HUES6 (cell line): ENCODE data around the gene KMT2B.

Source experiments
- H3K27ac ChIP-seq: 2 replicates; pipeline ENCODE4 v1.7.0; 2013; ENCODE audit warnings: low read depth, mild to moderate bottlenecking, low read length, inconsistent platforms
- H3K27me3 ChIP-seq: 2 replicates; pipeline ENCODE4 v1.6.1; 2013; ENCODE audit warnings: low read length; ENCODE audit not compliant: control insufficient read depth, insufficient read depth
- H3K36me3 ChIP-seq: 2 replicates; pipeline ENCODE4 v1.6.1; 2013; ENCODE audit warnings: low read length; ENCODE audit not compliant: control insufficient read depth, insufficient read depth
- H3K4me1 ChIP-seq: 2 replicates; pipeline ENCODE4 v1.6.1; 2013; ENCODE audit warnings: low read length; ENCODE audit not compliant: control insufficient read depth, insufficient read depth
- H3K4me3 ChIP-seq: 2 replicates; pipeline ENCODE4 v1.5.1; 2013; ENCODE audit warnings: low read depth, low read length
- H3K9ac ChIP-seq: one replicate; pipeline ENCODE4 v1.6.1; 2013; ENCODE audit warnings: mild to moderate bottlenecking, low read length
- H3K9me3 ChIP-seq: 2 replicates; pipeline ENCODE4 v1.6.1; 2013; ENCODE audit warnings: low read depth, low read length; ENCODE audit not compliant: control insufficient read depth, insufficient read depth

The KMT2B gene

GRCh38 chr19:35745328-35746086 is 27.7 kb downstream of the KMT2B start, which contains the start of the genes PSENEN and U2AF1L4:
Gene PSENEN (plus strand): TSS chr19:35745651. CDS start chr19:35745931, 280 bp downstream.
Gene U2AF1L4 (minus strand): TSS chr19:35745418. CDS start chr19:35745391, 27 bp downstream.
- Histone ChIP-seq H3K4me1 (peaks cover 14% of the 10 kb centered on the region), H3K4me3 (peak within 1 kb of the TSS; percentile 93), H3K27ac (peak within 1 kb of the TSS; percentile 97), H3K36me3 (no peaks in the 10 kb centered on the region), H3K9me3 (no peaks in the 10 kb centered on the region), H3K27me3 (no peaks in the 10 kb centered on the region), H3K9ac (peak within 1 kb of the TSS; percentile 76)

DNA sequence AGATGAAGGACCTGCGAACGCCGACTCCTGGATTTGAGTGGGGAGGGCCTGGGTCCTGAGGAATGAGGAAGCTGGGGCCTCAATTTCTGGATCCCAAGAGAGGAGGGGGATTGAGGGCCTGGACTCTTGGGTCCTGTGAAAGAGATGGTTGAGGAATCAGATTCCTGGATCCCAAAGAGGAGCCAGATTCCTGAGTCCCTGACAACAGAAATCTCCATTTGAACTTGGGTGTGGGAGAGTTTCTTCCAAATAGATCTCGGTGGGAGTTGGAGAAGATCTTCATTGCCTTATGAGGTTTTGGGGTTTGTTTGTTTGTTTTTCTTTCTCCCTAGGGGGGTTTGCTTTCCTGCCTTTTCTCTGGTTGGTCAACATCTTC is 28.3 kb downstream of the KMT2B start:
- Histone ChIP-seq H3K36me3 (no peaks in the 10 kb centered on the region), H3K9me3 (no peaks in the 10 kb centered on the region), H3K9ac (peak overlapping the region; percentile 76), H3K27ac (0 out of 2 replicates have a peak overlapping the region, but pooled peaks have one; percentile 2), H3K4me1 (peaks cover 14% of the 10 kb centered on the region), H3K27me3 (no peaks in the 10 kb centered on the region), H3K4me3 (peak overlapping the region; percentile 93)

- no peak overlapping the region for H3K27ac ChIP-seq
- H3K27me3 ChIP-seq = no peaks in the 10 kb centered on the region
- H3K4me3 ChIP-seq = peak overlapping the region; percentile 93
- H3K36me3 ChIP-seq = no peaks in the 10 kb centered on the region
- H3K9ac ChIP-seq = peak overlapping the region; percentile 76
- peaks cover 14% of the 10 kb centered on the region for H3K4me1 ChIP-seq
- no peaks in the 10 kb centered on the region for H3K9me3 ChIP-seq
These were observed 28.7 kb downstream of the KMT2B start for GRCh38 chr19:35746531-35746930.

GRCh38 chr19:35748106-35749020 is 30.6 kb downstream of the KMT2B start, which contains the start of gene LIN37:
Gene LIN37 (plus strand): TSS chr19:35748576. CDS start chr19:35748725, 149 bp downstream.
- Histone ChIP-seq H3K27me3 (no peaks in the 10 kb centered on the region), H3K27ac (no peak within 1 kb of the TSS), H3K4me1 (peaks cover 14% of the 10 kb centered on the region), H3K36me3 (0 out of 2 replicates have a peak, but pooled peaks cover 8% of the 10 kb centered on the region), H3K9ac (peak within 1 kb of the TSS; percentile 66), H3K4me3 (peak within 1 kb of the TSS; percentile 88), H3K9me3 (no peaks in the 10 kb centered on the region)

DNA sequence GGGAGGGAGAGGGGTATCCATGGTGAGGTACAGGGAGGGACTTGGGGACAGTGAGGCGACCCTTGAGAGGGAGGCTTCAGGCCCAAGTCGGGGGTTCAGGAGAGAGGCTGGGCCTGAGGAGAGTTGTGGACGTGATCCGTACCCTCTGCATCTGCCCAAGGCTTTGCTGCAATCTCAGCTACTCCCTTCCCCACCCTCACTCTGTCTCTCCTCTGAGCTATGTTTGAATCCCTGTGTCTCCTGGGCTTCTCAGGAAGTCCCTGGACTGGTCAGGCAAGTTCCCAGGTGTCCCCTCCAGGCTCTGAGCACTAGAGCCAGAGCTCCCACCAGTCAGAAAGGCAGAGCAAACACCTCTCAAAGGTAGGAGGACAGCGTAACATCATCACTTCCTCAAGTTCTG is 32.4 kb downstream of the KMT2B start:
- Histone ChIP-seq H3K9ac (no peak overlapping the region), H3K27ac (no peak overlapping the region), H3K4me3 (no peak overlapping the region), H3K36me3 (peaks cover 14% of the 10 kb centered on the region; the same call in 1 of the 2 replicates), H3K9me3 (no peaks in the 10 kb centered on the region), H3K4me1 (0 out of 2 replicates have a peak, but pooled peaks cover 8% of the 10 kb centered on the region), H3K27me3 (peaks cover 2% of the 10 kb centered on the region; the same call in 1 of the 2 replicates)

DNA sequence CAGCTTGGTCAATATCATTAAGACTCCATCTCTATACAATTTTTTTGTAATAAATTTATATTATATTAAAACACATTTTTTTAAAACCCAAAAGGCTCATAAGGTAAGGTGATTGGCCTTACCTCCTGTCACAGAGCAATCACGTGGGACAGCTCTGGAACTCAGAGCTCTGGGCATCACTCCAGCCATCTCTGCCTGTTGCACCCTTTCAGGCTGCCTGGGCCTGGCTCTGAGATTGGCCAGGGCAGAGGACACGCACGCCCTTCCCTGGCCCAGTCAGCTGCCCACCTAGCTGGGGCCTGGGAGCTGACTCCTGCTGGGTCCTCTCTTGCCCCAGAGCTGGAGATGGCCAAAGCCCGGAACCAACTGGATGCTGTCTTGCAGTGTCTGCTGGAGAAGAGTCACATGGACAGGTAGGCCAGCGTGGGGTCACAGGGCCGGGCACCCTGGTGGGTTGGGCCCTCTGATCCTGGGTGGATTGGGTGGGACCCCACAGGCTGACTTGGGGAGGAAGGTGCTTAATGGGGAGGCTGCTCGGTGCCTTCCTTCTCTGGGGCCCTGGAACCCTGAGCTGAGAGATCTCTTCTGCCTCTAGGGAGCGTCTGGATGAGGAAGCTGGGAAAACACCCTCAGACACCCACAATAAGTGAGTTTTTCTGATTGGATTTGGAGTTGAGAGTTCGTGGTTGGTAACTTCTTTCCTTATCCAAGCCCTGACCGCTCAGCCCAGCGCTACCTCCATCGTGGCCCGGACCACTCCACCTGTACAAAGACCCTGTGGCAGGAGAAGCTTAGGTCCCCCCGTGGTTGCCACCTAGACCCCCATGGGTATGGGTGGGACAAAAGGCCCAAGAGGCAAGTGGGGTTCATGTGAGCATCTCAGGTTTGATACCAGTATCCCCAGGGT is 34.3 kb downstream of the KMT2B start:
- peaks cover 14% of the 10 kb centered on the region; the same call in 1 of the 2 replicates for H3K36me3 ChIP-seq

GRCh38 chr19:35752746-35753350 is 35.0 kb downstream of the KMT2B start:
- Histone ChIP-seq H3K9me3 (no peaks in the 10 kb centered on the region), H3K4me3 (no peak overlapping the region), H3K27me3 (peaks cover 11% of the 10 kb centered on the region; the same call in 1 of the 2 replicates), H3K36me3 (peaks cover 14% of the 10 kb centered on the region; the same call in 1 of the 2 replicates), H3K27ac (no peak overlapping the region), H3K4me1 (peaks cover 13% of the 10 kb centered on the region), H3K9ac (no peak overlapping the region)

More for the DNA sequence above, 34.3 kb downstream of the KMT2B start:
- Histone ChIP-seq H3K27me3 (peaks cover 11% of the 10 kb centered on the region; the same call in 1 of the 2 replicates), H3K4me1 (peaks cover 11% of the 10 kb centered on the region), H3K9ac (no peak overlapping the region), H3K9me3 (no peaks in the 10 kb centered on the region), H3K4me3 (no peak overlapping the region), H3K27ac (no peak overlapping the region)

DNA sequence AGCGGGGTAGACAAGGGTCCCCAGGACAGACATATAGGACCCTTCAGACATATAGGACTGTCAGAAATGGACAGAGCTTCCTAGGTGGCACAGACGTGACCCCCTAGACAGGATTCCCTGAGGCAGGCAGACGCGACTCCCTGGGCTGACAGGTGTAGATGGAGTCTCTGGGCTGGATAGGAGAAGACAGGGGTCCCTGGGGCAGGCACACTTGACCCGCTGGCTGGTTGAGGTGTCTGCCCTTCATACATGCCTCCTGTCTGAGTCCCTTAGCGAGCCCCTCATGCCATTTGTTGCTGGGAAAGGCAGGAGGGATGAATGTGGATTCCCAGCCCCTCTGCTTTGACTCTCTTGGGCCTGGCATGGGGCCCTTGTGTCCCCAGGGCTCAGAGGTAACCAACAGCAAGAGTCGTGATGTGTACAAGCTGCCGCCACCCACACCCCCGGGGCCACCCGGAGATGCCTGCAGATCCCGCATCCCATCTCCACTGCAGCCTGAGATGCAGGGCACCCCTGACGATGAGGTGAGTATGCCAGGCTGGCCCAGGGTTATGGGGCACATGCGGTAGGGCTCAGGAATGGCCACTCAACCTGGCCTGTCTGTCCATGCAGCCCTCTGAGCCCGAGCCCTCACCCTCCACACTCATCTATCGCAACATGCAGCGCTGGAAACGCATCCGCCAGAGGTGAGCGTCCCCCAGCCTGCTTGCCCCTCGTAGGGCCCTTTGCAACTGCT is 36.0 kb downstream of the KMT2B start:
- H3K4me3 ChIP-seq = no peak overlapping the region
- H3K27ac ChIP-seq = no peak overlapping the region
- H3K9me3 ChIP-seq = no peaks in the 10 kb centered on the region
- H3K4me1 ChIP-seq = peaks cover 13% of the 10 kb centered on the region
- H3K27me3 ChIP-seq = peaks cover 11% of the 10 kb centered on the region; the same call in 1 of the 2 replicates
- H3K36me3 ChIP-seq = peaks cover 14% of the 10 kb centered on the region; the same call in 1 of the 2 replicates
- H3K9ac ChIP-seq = no peak overlapping the region

DNA sequence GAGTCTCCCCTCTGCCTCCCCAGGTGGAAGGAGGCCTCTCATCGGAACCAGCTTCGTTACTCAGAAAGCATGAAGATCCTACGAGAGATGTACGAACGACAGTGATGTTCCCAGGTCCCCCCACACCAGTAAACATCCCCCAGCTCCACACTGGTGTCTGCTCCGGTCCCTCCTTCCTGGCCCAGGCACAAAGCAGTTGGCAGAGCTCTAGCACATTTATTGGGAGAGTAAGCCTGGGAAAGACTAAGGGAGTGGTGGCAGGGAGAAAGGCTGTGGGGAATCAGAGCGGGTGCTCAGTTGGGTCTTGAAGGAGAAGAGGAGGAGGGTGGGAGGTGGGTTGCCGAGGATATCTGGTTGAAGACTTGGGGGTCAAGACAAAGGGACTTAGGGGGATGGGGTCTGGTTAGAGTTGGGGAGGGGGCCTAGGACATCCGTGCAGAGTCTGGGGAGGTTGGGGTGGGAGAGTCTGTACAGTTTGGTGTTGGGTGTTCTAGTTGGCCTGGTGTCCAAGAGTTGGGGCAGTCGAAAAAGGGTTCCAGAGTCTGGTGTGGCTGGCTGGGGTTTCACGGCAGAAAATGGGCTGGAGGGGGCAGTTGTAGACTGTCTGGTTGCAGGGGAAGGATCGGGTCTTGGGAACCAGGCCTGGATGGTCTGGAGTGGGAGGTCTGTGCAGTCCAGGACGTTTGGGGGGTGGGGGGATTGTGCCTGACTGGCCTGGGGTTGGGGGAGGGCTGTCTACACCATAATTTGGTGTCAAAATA is 36.7 kb downstream of the KMT2B start:
- peaks cover 11% of the 10 kb centered on the region for H3K4me1 ChIP-seq
- no peak overlapping the region for H3K9ac ChIP-seq
- peaks cover 14% of the 10 kb centered on the region; the same call in 1 of the 2 replicates for H3K36me3 ChIP-seq
- no peaks in the 10 kb centered on the region for H3K9me3 ChIP-seq
- H3K4me3 ChIP-seq = no peak overlapping the region
- H3K27me3 ChIP-seq = peaks cover 11% of the 10 kb centered on the region; the same call in 1 of the 2 replicates
- no peak overlapping the region for H3K27ac ChIP-seq
